ENCODE measurements around the gene SEPTIN8.

SEPTIN8 gene

GRCh38 chr5:132766020-132766805 is 10.8 kb downstream of the SEPTIN8 start:
- H4K20me1 ChIP-seq (ENCODE audit: insufficient read depth, low read length), result peaks cover 39% of the 10 kb centered on the region
- H3K4me2 ChIP-seq (ENCODE audit: insufficient read depth, low read length), result no peak overlapping the region
- DNase-seq (no peak), ATAC-seq (ENCODE audit: insufficient read depth, low read depth) (no peak)
- no peak overlapping the region for H3K9ac ChIP-seq (ENCODE audit: low read depth, low read length)
- no peak for TF ChIP-seq CTCF (IDR thresholded peaks at IDR 0.05; ENCODE audit: borderline replicate concordance, extremely low read depth, low read length, poor library complexity, severe bottlenecking)
- no peak for TF ChIP-seq EZH2 (IDR thresholded peaks at IDR 0.05; ENCODE audit: borderline replicate concordance, low read depth, low read length, severe bottlenecking)
- H3K9me3 ChIP-seq (ENCODE audit: insufficient read depth, low read length, severe bottlenecking), result no peaks in the 10 kb centered on the region
- H3K27me3 ChIP-seq (ENCODE audit: insufficient read depth, low read length, poor library complexity), result no peaks in the 10 kb centered on the region
- H3K79me2 ChIP-seq (ENCODE audit: insufficient read depth, low read length), result peaks cover 26% of the 10 kb centered on the region
- H3K4me3 ChIP-seq (ENCODE audit: low read depth in 1 of 2, low read length in 2 of 2), result no peak overlapping the region
- peaks cover 40% of the 10 kb centered on the region for H3K36me3 ChIP-seq (ENCODE audit: insufficient read depth, low read length)
- H3K27ac ChIP-seq (ENCODE audit: low read length), result peak overlapping the region; percentile 14; the same call in 1 of the 2 replicates
- no peaks in the 10 kb centered on the region; the same call in 1 of the 2 replicates for H3K4me1 ChIP-seq (ENCODE audit: insufficient read depth, low read length)
- no peak overlapping the region for H2AFZ ChIP-seq (ENCODE audit: low read depth, low read length)

- Histone ChIP-seq H3K9ac (ENCODE audit: low read depth, low read length) (no peak overlapping the region), H3K4me3 (ENCODE audit: low read depth in 1 of 2, low read length in 2 of 2) (no peak overlapping the region), H3K9me3 (ENCODE audit: insufficient read depth, low read length, severe bottlenecking) (no peaks in the 10 kb centered on the region), H3K27me3 (ENCODE audit: insufficient read depth, low read length, poor library complexity) (no peaks in the 10 kb centered on the region), H3K4me2 (ENCODE audit: insufficient read depth, low read length) (no peak overlapping the region), H4K20me1 (ENCODE audit: insufficient read depth, low read length) (peaks cover 34% of the 10 kb centered on the region), H2AFZ (ENCODE audit: low read depth, low read length) (no peak overlapping the region), H3K4me1 (ENCODE audit: insufficient read depth, low read length) (no peaks in the 10 kb centered on the region; the same call in 1 of the 2 replicates), H3K27ac (ENCODE audit: low read length) (no peak overlapping the region), H3K36me3 (ENCODE audit: insufficient read depth, low read length) (peaks cover 47% of the 10 kb centered on the region), H3K79me2 (ENCODE audit: insufficient read depth, low read length) (peaks cover 23% of the 10 kb centered on the region)
- ATAC-seq (ENCODE audit: insufficient read depth, low read depth) (no peak), DNase-seq (no peak)
- TF ChIP-seq CTCF (IDR thresholded peaks at IDR 0.05; ENCODE audit: borderline replicate concordance, extremely low read depth, low read length, poor library complexity, severe bottlenecking), result no peak
- TF ChIP-seq EZH2 (IDR thresholded peaks at IDR 0.05; ENCODE audit: borderline replicate concordance, low read depth, low read length, severe bottlenecking), result no peak
Measured at GRCh38 chr5:132765311-132766019, 11.6 kb downstream of the SEPTIN8 start.

GRCh38 chr5:132764671-132765238 is 12.3 kb downstream of the SEPTIN8 start:
- no peaks in the 10 kb centered on the region; the same call in 1 of the 2 replicates for H3K4me1 ChIP-seq (ENCODE audit: insufficient read depth, low read length)
- no peak overlapping the region for H3K9ac ChIP-seq (ENCODE audit: low read depth, low read length)
- H3K27ac ChIP-seq (ENCODE audit: low read length), result no peak overlapping the region
- peaks cover 33% of the 10 kb centered on the region for H4K20me1 ChIP-seq (ENCODE audit: insufficient read depth, low read length)
- ATAC-seq (ENCODE audit: insufficient read depth, low read depth) (no peak), DNase-seq (no peak)
- no peak overlapping the region for H3K4me3 ChIP-seq (ENCODE audit: low read depth in 1 of 2, low read length in 2 of 2)
- no peak overlapping the region for H2AFZ ChIP-seq (ENCODE audit: low read depth, low read length)
- no peak overlapping the region for H3K4me2 ChIP-seq (ENCODE audit: insufficient read depth, low read length)
- H3K79me2 ChIP-seq (ENCODE audit: insufficient read depth, low read length), result peaks cover 20% of the 10 kb centered on the region
- H3K36me3 ChIP-seq (ENCODE audit: insufficient read depth, low read length), result peaks cover 54% of the 10 kb centered on the region
- H3K27me3 ChIP-seq (ENCODE audit: insufficient read depth, low read length, poor library complexity), result no peaks in the 10 kb centered on the region
- no peak for TF ChIP-seq CTCF (IDR thresholded peaks at IDR 0.05; ENCODE audit: borderline replicate concordance, extremely low read depth, low read length, poor library complexity, severe bottlenecking)
- TF ChIP-seq EZH2 (IDR thresholded peaks at IDR 0.05; ENCODE audit: borderline replicate concordance, low read depth, low read length, severe bottlenecking), result no peak
- no peaks in the 10 kb centered on the region for H3K9me3 ChIP-seq (ENCODE audit: insufficient read depth, low read length, severe bottlenecking)
